ENCODE data around the gene CRYBA2.

CRYBA2 gene

DNA sequence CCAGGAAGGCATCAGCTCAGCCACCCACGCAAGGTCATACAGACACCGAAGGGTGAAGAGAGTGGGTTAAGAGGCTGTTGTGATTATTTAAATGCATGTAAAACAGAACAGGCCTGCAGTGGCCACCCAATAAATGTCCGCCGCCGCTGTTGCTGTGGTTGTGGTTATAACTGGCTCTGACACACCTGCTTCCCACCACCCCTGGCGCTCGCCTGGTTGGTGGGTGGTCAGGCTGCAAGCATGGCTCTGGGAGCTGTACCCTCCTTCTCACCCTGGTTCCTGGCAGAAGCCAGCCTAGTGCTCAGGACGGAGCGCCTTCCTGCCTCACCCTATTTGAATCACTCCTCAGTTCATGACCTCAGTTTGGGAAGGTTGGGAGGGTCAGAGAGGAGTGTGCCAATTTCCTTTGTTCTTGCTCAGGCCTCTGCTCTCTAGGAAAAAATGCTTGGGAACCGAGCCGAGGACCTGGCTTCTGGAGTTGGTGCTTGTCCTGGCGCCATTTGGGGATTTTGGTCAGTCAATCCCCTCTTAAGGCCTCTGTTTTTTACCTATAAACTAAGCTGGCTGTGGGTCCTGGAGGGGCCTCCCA is 5.3 kb upstream of the CRYBA2 start:
- DNase-seq: peak; percentile 41 to 68

DNA sequence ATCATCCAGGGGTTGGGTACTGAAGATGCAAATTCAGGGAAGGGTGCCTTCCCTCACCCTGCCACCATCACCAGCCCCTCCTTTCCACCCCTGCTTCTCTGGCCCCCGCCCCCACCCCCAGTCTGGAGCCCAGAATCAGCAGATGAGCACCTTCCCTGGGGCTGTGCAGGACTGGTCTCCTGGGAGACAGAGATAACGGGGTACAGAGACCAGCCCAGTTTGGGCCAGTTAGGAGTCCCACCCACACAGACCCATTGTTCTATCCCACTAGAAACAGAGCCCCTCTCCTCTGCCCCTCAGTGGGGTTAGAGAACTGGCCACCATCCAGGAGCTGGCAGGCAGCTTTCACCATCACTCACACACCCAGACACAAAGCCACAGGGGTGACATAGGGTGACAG is 4.5 kb upstream of the CRYBA2 start:
- peak; percentile 74 to 85 for DNase-seq

GRCh38 chr2:218996937-218997336 is 3.7 kb upstream of the CRYBA2 start:
- peak; percentile 84 to 95 for DNase-seq

DNA sequence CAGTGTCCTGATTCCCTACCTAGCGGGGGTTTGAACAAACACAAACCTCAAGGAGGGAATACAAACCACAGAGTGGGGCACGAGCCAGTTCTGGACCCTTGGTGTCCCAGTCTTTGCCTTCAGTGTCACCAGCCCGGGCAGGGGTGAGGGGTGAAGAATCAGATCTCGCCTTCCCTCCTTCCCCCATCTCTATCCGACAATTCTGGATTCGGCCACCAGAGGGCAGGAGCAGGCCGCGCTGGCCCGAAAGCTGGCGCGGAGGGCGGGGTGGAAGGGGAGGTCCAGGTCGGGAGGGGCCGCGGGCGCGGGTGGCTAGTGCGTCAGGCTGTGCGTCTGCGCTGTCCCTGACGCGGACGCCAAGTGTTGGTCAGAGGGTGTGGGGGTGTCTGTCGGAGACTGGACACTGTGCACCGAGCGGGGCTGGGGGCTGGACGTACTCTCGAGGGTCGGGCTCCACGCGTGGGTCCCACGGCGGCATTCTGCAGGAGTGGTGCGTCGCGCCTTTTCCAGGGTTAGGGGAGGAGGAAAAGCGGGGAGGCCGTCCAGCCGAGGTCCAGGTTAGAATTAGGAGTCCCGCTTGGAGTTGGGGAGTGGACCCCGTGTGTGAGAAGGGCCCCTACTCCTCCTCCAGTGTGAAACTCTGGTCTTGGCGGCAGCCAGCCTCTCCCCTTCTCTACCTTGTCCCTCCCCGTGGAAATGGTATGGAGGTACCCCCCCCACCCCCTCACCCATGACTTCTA is 2.9 kb upstream of the CRYBA2 start:
- DNase-seq: peak; percentile 92

- DNase-seq: no peak
These were observed 2.3 kb upstream of the CRYBA2 start for GRCh38 chr2:218995561-218995960.

GRCh38 chr2:218992703-218993344 is 398 bp downstream of the CRYBA2 start:
- peak; percentile 35 to 41 for DNase-seq

DNA sequence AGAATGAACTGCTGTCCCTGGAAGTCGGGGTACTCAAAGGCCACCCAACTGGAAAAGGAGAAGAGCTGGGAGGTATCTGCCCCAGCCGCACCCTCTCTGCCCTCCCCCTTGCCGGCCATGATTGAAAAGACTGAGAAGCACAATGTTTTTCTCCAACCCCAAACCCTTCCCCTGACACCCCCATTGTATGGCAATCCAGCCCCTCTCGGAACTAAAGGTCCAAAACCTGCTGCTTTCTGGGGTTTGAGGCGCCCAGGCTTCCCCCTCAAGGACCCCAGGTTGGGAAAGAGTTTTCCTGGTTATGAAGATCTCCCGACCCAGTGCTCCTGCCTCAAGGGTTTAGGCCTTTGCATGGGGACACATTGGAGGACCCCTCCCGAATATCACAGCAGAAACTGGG is 1.0 kb downstream of the CRYBA2 start:
- no peak for DNase-seq

DNA sequence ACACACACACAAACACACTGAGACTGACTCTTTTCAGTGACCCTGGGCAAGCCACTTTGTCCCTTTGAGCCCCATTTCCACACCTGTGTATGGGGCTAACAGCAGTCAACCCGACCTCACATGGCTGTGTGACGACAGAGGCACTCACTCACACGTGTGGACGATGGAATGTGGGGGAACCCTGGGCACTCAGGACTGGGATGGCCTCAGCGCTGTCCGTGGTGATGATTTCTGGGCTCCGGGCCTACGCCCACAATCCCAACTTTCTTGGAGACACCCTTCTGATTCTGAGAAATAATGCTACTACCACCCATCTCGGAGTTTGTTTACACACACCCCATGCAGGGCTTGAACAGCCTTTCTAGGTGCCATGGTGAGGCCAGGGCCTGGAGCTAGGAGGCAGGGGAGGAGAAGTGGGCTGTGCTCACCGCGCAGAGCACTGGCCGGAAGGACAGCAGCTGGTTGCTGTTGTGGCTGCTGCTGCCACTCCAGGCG is 1.5 kb downstream of the CRYBA2 start:
- no peak for DNase-seq

DNA sequence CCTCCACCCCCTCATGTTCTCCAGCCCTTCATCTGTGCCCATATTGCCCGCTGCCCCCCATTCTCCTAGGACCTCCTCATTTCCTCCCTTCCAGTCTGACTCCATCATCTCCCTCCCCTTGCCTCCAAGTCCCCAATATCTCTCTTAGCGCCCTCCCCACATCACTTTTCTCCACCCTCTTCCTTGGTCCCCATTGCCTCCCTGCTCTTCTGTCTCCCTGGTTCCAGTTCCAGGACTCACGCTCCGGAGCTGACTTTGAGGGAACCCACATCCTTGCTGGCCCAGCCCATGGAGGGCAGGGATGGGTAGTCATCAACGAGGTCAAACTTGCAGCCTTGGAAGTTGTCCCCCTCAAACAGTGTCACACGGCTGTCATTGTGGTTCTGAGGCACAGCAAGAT is 2.6 kb downstream of the CRYBA2 start:
- DNase-seq: no peak

- no peak for DNase-seq
These were observed 3.2 kb downstream of the CRYBA2 start for GRCh38 chr2:218990052-218990451.

DNA sequence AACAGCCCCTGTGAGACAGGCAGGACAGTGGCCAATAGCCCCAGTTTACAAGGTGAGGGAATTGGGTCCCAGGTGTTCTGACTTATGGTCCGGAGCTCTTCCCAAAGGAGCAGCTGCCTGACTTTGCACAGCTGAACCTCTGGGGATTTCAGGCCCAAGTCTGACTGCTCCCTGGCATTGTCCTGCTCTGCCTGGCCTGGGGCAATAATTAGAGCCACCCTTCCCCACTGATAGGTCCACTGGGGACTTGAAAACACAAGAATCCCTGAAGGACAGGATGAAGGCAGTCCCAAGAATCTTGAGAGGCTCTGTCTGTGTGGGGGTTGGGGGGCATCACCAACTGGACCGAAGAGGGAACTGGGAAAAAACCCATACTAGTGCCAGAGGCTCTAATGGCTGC is 4.6 kb downstream of the CRYBA2 start:
- DNase-seq: no peak

DNA sequence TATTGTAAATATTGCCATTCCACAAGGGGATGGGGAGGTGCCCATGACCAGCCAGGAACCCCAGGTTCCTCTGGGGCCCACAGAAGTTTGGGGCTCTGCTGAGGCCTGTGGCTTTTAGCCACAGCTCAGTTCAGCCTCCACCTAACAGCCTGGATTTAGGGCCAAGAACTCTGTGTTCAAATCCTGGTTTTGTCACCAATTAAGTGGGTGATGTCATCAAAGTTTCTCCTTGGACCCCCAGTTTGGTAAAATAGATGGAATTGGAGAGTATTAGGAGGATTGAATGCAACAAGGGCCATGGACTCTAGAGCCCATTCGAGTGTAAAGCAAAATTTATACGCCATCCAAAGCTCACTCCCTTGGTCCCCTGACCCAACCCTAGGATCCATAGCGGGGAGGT is 5.1 kb downstream of the CRYBA2 start:
- no peak for DNase-seq

- DNase-seq: no peak
These were observed 7.0 kb downstream of the CRYBA2 start for GRCh38 chr2:218986148-218986761.

GRCh38 chr2:218985325-218986091 is 7.7 kb downstream of the CRYBA2 start:
- DNase-seq: no peak

DNA sequence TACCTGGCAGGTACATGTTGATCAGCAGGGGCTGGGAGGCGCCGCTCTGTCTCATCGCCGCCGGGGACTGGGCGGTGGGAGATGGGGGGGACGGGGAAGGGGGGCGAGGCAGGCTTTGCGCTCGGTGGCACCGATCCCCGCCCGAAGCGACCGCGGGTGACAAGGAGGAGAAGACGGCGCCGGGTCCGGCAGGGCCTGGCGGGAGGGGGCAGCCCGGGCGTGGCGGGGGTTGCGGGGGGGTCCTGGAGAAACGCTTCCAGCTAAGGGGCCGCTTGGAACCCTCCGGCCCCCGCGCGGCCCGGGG is 8.2 kb downstream of the CRYBA2 start, which contains the start of gene FEV:
Gene FEV (minus strand): TSS at position 164 of the 304 bp plus-strand sequence. CDS start 109 bp downstream, at position 55.
- no peak for DNase-seq

DNA sequence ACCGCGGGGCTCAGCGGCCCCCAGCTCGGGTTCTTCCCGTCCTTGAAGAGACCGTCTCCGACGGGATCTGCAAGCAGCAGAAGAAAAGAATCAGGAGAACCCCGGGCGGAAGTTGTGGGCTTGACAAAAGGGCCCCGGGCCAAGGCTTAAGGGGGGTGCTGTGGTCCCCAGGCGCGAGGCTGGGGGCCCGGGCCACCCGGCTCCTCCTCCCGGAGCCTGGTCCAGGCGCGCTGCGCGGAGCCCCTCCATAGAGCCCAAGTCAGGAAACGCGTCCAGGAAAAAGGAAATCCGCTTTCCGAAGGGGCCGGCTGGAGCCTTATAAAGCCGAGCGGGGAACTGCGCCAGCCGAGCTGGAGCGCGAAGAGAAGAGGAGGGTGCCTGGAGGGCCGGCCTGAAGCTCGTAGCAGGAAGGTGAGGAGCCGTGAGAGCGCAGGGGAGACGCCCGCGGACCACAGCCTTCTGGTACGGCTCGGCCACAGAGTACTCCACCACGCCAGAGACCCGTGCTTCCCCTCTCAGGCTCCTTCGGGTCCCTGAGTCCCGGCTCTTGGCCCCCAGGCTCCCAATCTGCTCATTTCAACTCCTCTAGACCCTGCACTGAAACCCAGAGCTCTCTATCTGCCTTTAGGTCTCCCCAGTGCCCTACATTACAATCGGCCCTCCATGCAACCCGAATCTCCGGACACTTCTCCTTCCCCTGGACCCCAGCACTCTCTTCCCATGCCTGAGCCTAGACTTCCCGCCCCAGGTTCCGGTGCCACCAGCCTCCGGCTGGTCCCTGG is 8.8 kb downstream of the CRYBA2 start:
- no peak for DNase-seq

DNA sequence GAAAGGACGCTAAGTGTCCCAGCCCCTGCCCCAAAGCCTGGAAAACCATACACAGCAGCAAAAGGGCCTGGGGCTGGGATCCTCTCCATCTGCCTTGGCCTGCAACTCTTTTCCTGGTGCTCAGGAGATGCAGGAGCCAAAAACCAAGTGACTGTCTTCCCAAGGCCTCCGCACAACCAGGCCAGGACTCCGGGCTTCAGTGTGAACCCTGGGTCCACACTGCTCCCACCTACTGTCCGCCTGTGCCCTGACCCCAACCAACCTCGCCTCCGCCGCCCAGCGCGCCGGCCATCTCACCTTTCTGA is 9.3 kb downstream of the CRYBA2 start:
- no peak for DNase-seq

GRCh38 chr2:218983263-218983933 is 9.8 kb downstream of the CRYBA2 start:
- DNase-seq: no peak

GRCh38 chr2:218982586-218983262 is 10.5 kb downstream of the CRYBA2 start:
- DNase-seq: no peak

GRCh38 chr2:218981881-218982585 is 11.2 kb downstream of the CRYBA2 start:
- peak in 1 of 2 experiments; percentile 37 for DNase-seq

Data from NCI-H2081 (cell line).